ENCODE data around the gene ATP5PD. TPM values are rescaled to one million over a fixed set of nuclear protein-coding genes. Genes with fewer than 3 reads are reported as not detected.
"Not testable (repeated sequence)": the region's sequence is repeated elsewhere in the genome, so short reads cannot be mapped to it uniquely, and the experiment has no call there.

The ATP5PD gene
- total RNA-seq, 1 donor from 2014 or later = 153 TPM

DNA sequence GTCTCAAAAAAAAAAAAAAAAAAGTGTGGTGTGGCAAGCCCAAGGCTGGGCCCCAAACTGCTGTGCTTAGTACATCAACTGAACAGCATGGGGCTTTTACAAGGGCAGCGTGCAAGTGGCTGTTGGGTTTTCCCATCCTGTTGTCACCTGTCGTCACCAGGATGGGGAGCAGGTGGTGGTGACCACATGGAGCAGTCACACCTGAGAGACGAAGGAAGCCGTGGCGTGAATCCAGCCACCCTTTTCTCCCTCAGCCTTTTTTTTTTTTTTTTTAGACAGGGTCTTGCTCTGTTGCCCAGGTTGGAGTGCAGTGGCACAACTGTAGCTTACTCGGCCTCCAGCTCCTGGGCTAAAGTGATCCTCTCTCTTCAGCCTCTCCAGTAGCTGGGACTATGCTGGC, 38.4 kb downstream of the ATP5PD start:
- Mint-ChIP-seq H3K4me1 (peaks cover 26% of the 10 kb centered on the region), H3K9me3 (no peaks in the 10 kb centered on the region), H3K36me3 (peaks cover 3% of the 10 kb centered on the region), H3K27me3 (ENCODE audit: low read depth) (no peaks in the 10 kb centered on the region), H3K4me3 (no peak overlapping the region), H3K27ac (peak overlapping the region; percentile 86)
- DNase-seq (ENCODE audit: low spot score in 2 of 2, unreplicated experiment in 2 of 2) = no peak
- no peak for TF ChIP-seq CTCF (IDR thresholded peaks at IDR 0.05; ENCODE audit: unreplicated experiment)

- Mint-ChIP-seq H3K4me1 (peaks cover 18% of the 10 kb centered on the region), H3K4me3 (no peak overlapping the region), H3K27me3 (ENCODE audit: low read depth) (no peaks in the 10 kb centered on the region), H3K36me3 (peaks cover 6% of the 10 kb centered on the region), H3K27ac (no peak overlapping the region), H3K9me3 (no peaks in the 10 kb centered on the region)
- no peak for TF ChIP-seq CTCF (IDR thresholded peaks at IDR 0.05; ENCODE audit: unreplicated experiment)
- no peak for DNase-seq (ENCODE audit: low spot score in 2 of 2, unreplicated experiment in 2 of 2)
Measured at GRCh38 chr17:75006653-75007052, 40.1 kb downstream of the ATP5PD start.

GRCh38 chr17:75006084-75006483, 40.7 kb downstream of the ATP5PD start:
- not testable (repeated sequence) for DNase-seq (ENCODE audit: low spot score in 2 of 2, unreplicated experiment in 2 of 2); H3K4me3 Mint-ChIP-seq; H3K27me3 Mint-ChIP-seq (ENCODE audit: low read depth); H3K36me3 Mint-ChIP-seq; H3K9me3 Mint-ChIP-seq; H3K27ac Mint-ChIP-seq
- peaks cover 13% of the 10 kb centered on the region for H3K4me1 Mint-ChIP-seq

- Mint-ChIP-seq H3K27me3 (ENCODE audit: low read depth) (no peaks in the 10 kb centered on the region), H3K9me3 (no peaks in the 10 kb centered on the region), H3K27ac (no peak overlapping the region), H3K36me3 (peaks cover 6% of the 10 kb centered on the region), H3K4me3 (no peak overlapping the region), H3K4me1 (peaks cover 9% of the 10 kb centered on the region)
- DNase-seq (ENCODE audit: low spot score in 2 of 2, unreplicated experiment in 2 of 2) = no peak
- TF ChIP-seq CTCF (IDR thresholded peaks at IDR 0.05; ENCODE audit: unreplicated experiment) = no peak
Measured at GRCh38 chr17:75005291-75005690, 41.5 kb downstream of the ATP5PD start.

GRCh38 chr17:75004371-75004770, 42.4 kb downstream of the ATP5PD start:
- no peak for TF ChIP-seq CTCF (IDR thresholded peaks at IDR 0.05; ENCODE audit: unreplicated experiment)
- Mint-ChIP-seq H3K27ac (no peak overlapping the region), H3K4me3 (no peak overlapping the region), H3K9me3 (no peaks in the 10 kb centered on the region), H3K36me3 (peaks cover 6% of the 10 kb centered on the region), H3K27me3 (ENCODE audit: low read depth) (no peaks in the 10 kb centered on the region), H3K4me1 (peaks cover 7% of the 10 kb centered on the region)
- DNase-seq (ENCODE audit: low spot score in 2 of 2, unreplicated experiment in 2 of 2) = no peak

DNA sequence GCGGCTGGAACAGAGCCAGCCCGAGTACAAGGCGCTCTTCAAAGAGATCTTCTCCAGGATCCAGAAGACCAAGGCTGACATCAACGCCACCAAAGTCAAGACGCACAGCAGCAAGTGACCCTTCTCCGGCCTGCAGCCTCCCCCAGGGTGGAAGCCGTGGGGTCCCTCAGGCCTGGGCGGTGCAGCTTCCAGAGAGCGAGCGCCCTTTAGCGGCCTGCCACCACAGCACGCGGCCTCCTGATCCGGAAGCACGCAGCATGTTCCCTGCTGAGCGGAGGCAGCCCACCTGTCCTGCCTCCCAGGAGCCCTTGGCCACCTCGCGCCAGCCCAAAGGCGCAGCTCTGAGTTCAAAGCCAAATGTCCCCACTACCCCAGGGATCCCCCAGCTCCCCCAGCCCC, 42.8 kb downstream of the ATP5PD start:
- Mint-ChIP-seq H3K27ac (no peak overlapping the region), H3K27me3 (ENCODE audit: low read depth) (no peaks in the 10 kb centered on the region), H3K4me3 (no peak overlapping the region), H3K9me3 (no peaks in the 10 kb centered on the region), H3K4me1 (peaks cover 2% of the 10 kb centered on the region), H3K36me3 (peaks cover 6% of the 10 kb centered on the region)
- TF ChIP-seq CTCF (IDR thresholded peaks at IDR 0.05; ENCODE audit: unreplicated experiment) = no peak
- no peak for DNase-seq (ENCODE audit: low spot score in 2 of 2, unreplicated experiment in 2 of 2)
